OCI-LY7 (cell line): ENCODE results near the gene ARL4A.
"Not testable (repeated sequence)": the region's sequence is repeated elsewhere in the genome, so short reads cannot be mapped to it uniquely, and the experiment has no call there.

Source experiments
- EZH2phosphoT487 ChIP-seq: fragments of 200-600 bp; sonication (generic); IDR thresholded peaks from 2 replicates; pipeline ENCODE4 v1.6.1; 2018; ENCODE audit warnings: low read depth, borderline replicate concordance, mild to moderate bottlenecking, mixed run types, antibody characterized with exemption, low read length, moderate library complexity, mixed read lengths
- TF ChIP-seq, protein P1 (sequence below): fragments of 200-600 bp; sonication (generic); conservative IDR thresholded peaks from 2 replicates; pipeline ENCODE4 v1.5.1; 2014; ENCODE audit warnings: mild to moderate bottlenecking, antibody characterized with exemption, low read length, moderate library complexity, mixed read lengths

DNA sequence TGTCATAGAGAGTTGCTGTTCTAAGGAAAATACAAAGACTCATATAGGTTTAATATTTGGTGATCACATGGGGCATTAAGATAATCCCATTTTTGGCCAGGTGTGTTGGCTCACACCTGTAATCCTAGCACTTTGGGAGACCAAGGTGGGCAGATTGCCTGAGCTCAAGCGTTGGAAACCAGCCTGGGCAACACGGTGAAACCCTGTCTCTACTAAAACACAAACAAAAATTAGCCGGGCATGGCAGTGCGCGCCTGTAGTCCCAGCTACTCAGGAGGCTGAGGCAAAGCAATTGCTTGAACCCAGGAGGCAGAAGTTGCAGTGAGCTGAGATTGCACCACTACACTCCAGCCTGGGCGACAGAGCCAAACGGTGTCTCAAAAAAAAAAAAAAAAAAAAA is 14.0 kb upstream of the ARL4A start:
- TF ChIP-seq, protein P1, sequence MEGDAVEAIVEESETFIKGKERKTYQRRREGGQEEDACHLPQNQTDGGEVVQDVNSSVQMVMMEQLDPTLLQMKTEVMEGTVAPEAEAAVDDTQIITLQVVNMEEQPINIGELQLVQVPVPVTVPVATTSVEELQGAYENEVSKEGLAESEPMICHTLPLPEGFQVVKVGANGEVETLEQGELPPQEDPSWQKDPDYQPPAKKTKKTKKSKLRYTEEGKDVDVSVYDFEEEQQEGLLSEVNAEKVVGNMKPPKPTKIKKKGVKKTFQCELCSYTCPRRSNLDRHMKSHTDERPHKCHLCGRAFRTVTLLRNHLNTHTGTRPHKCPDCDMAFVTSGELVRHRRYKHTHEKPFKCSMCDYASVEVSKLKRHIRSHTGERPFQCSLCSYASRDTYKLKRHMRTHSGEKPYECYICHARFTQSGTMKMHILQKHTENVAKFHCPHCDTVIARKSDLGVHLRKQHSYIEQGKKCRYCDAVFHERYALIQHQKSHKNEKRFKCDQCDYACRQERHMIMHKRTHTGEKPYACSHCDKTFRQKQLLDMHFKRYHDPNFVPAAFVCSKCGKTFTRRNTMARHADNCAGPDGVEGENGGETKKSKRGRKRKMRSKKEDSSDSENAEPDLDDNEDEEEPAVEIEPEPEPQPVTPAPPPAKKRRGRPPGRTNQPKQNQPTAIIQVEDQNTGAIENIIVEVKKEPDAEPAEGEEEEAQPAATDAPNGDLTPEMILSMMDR, result not testable (repeated sequence)
- not testable (repeated sequence) for TF ChIP-seq EZH2phosphoT487
